HG03571 (cell line): ENCODE data around the gene CRABP1.
"Not testable (repeated sequence)": the region's sequence is repeated elsewhere in the genome, so short reads cannot be mapped to it uniquely, and the experiment has no call there.

Source experiments
- ATAC-seq: cut with Tn5 transposase; IDR thresholded peaks from one replicate; pipeline ENCODE4 v1.9.1; 2021; ENCODE audit not compliant: unreplicated experiment

CRABP1 gene

DNA sequence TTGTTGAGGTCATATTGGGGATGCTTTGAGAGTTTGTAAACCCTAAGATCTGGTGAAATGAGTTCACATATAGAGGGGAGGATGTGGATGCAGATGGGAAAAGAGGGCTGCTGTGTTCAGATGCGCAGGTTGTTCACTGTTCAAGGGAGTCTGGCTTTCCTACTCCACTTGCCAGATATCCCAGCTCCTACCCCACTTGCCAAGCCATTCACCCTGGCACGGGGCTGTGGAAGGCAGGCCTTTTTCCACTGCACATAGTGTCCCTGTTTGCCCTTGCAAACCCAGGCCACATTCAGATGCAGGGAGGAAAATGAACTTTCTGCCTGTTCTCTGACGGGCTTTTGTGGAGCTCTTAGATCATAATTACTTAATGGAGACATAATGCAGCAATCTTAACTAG lies 29.0 kb downstream of the CRABP1 start:
- no peak for ATAC-seq

DNA sequence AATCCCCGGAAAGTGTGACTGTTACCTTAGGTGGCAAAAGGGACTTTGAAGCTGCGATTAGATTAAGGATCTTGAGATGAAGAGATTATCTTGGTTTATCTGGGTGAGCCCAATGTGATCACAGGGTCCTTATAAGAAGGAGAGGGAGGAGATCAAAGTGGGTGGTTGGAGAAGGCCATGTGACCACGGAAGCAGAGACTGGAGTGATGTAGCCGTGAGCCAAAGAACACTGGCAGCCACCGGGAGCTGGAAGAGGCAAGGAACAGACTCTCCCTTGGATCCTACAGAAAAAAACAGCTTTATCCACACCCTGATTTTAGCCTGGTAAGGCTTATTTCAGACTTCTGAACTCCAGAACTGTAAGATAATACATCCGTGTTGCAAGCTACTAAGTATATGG lies 29.9 kb downstream of the CRABP1 start:
- ATAC-seq = no peak

DNA sequence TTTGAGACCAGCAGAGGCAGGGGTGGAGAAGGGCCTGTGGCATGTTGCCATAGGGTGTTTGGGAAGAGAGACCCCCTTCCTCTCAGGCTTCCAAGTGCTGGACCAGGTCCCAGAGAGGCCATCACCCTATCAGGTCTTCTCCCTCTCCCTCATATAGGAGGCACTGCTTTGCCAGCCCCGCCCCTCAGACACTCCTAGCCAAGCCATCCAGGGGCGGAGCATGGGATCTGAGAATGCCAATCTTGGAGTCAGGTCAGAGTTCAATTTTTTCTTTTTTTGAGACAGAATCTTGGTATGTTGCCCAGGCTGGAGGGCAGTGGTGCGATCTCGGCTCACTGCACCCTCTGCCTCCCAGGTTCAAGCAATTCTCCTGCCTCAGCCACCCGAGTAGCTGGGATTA lies 32.7 kb downstream of the CRABP1 start:
- ATAC-seq = no peak

DNA sequence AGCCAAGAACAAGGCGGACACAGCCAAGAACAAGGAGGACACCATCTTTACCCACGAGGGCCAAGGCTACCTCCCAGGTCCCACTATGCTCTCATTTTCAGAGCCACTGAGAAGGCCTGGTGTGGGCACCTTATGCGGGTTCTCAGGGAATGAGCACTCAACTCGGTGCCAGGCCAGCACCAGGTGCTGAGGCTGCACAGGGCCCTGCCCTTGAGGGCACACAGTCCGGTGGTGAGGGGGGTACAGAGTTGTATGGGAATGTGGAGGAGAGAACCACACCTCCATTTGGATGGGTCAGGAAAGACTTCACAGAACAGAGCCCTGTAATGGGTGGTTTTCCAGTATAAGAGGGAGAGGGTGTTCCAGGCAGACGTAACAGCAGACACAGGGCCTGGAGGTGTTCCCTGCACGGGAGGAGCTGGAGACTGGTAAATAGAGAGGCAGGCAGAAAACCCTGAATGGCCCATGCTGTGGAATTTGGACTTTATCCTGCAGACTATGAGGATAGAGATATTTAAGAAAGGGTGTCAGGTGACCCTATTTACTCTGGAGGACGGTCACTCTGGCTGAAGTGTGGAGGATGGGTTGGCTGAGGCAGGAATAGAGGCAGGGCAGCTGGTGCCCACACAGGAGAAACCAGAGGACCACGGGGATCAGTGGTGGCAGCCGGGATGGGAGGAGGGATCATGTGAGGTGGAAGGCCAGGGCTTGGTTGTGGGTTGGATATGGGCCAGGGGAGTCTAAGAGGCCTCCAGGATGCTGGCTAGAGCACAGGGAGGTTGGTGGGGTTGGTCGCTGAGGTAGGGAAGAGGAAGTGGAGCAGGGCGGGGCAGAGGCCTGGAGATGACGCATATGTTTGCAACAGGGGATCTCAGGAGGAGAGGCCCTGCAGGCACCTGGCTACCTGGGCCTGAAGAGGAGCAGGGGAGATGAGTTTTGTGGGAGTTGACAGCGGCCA lies 34.6 kb downstream of the CRABP1 start:
- no peak for ATAC-seq

DNA sequence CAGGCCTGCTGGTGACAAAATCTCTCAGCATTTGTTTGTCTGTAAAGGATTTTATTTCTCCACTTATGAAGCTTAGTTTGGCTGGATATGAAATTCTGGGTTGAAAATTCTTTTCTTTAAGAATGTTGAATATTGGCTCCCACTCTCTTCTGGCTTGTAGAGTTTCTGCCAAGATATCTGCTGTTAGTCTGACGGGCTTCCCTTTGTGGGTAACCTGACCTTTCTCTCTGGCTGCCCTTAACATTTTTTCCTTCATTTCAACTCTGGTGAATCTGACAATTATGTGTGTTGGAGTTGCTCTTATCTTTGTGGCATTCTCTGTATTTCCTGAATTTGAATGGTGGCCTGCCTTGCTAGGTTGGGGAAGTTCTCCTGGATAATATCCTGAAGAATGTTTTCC lies 40.0 kb downstream of the CRABP1 start:
- ATAC-seq = not testable (repeated sequence)

DNA sequence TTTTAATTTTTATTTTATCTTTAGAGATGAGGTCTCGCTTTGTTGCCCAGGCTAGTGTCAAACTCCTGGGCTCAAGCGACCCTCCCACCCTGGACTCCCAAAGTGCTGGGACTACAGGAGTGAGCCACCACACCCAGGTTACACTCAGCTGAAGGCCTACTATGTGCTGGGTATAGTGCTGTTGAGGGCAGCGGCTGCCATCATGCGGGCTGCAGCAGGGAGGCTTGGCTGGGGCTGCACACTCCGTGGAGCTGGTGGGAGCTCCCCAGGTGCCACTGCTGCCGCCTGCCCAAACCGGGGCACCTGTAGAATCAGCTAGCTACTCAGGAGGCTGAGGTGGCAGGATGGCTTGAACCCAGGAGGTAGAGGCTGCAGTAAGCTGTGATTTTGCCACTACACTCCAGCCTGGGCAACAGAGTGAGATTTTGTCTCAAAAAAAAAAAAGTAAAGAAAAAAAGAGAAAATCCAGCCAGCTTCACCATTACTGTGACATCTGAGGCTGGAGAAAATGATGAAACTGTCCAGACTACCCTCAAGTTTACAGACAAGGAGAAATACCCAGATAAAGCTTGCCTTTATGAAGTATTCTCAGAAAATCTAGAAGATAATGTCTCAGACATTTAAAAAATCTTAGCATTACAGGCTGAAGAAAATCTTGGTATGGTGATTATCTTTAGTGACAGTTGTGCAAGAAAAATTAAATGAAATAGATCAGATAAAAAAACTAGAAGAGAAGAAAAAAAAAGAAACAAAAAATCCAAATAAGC lies 42.1 kb downstream of the CRABP1 start:
- no peak for ATAC-seq

DNA sequence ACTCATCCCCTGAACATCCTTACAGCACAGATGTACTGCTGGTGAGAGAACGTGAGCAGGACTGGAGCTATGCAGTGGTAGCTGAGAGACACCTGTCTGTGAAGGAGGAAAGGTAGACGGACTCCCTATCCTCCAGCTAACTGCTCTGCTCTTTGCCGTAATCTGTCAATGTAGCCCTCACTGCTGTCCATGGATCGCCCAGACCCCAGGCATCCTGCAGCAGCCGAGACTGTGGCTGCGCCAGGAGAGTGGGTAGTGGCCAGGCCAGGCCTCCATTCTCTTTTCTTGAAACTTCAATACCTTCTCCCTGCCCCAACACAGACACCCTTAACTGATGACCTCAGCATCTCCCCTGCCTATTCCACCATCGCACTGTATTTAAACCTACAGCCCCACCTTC lies 44.5 kb downstream of the CRABP1 start:
- no peak for ATAC-seq

DNA sequence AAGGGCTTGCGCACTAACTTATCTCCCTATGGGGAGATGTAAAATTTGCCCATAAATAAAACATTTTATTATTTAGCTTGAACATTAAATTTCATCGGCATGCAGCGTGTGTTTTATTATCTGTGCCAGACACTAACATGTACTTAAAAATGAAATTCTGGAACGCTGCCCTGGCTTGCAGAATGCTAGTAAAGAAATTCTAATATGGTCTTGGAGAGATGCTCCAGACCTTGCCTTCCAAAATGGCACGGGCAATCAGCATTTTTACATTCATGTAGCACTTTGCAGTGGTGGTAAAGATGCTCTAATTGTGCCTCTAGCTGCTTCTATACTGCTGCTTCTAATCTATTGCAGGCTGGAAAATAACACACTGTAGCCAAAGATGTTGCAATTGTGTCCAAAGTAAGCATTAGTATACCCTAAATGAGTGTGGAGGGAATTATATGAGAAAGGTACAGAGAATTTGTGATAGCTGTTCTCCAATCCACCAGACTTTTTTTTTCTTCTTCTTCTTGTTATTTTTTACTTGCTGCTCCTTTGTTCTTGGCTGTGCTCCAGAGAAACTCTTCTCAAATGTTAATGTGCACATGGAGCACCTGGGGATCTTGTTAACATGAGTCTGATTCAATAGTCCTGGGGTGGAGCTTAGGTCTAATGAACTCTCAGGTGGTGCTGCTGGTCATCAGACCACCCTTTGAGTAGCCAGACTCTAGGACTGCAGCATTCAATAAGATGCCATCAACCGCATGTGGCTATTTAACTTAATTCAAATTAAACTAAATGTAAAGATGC lies 47.3 kb downstream of the CRABP1 start:
- ATAC-seq = no peak

DNA sequence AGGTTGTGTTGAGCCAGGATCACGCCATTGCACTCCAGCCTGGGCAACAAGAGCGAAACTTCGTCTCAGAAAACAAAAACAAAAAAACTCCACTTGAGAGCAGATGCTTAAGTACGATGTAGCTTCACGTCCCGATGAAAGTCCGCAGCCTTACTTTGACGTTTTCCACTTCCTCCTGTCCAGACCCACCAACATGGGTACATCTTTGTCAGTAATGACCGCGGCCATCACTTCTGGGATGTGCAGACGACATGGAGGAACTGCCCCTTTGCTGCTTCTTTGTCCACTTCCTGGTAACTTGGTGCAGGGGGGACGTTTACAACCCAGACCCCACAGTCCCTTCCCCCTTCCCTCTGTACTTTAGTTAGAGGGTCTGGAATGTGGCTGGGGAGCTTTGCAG lies 48.7 kb downstream of the CRABP1 start:
- no peak for ATAC-seq

DNA sequence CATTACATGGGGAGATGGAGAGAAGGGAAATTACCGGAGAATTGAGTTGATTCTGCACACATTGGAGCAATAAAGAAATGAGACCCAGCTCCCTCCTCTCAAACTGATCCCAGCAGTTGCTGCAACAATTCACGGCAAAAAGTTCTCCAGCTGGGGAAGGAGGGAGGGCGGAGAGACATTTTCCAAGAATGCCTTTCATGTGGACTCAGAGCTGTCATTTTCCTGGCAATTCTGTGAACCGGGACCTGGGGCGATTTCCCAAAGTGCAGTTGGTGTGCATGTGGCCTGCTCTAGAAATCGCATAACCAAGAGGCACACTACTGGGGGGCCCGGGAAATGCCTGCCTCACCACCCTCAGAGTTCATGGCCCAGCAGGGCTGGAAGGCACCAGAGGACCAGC lies 49.2 kb downstream of the CRABP1 start:
- ATAC-seq = no peak

DNA sequence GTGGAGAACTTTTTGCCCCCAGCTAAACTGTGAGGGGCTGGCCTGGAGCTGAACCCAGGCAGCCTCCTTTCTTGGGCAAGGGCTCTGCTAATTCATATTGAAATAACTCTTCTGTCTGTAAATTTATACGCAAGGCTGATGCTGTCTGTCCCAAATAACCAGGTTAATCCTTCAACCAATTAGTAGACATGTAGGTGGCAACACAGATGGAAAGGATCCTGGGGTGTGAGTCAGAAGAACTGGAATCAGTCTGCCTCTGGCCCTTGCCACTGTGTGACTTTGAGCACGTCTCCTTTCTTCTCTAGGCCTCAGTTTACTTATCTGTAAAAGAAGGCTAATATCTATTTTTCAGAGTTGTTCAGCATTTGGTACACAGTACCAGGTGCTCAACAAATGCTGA lies 49.6 kb downstream of the CRABP1 start:
- no peak for ATAC-seq

DNA sequence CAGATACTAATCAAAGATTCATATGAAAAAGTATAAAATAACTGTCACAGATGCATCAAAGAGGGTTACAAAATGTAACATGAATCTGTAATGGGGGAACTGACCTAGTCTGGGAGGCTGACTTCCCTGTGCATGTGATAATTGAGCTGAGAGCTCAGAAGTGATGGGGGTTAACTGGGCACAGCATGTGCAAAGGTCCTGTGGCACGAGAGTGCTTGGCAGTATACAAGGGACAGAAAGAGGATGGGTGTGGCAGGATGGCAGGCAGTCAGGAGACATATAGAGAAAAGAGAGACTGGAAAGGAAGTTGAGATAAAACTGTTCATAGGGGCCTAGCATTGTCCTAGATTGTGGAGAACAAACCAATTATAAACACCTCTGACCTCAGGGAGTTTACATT lies 50.1 kb downstream of the CRABP1 start:
- no peak for ATAC-seq

DNA sequence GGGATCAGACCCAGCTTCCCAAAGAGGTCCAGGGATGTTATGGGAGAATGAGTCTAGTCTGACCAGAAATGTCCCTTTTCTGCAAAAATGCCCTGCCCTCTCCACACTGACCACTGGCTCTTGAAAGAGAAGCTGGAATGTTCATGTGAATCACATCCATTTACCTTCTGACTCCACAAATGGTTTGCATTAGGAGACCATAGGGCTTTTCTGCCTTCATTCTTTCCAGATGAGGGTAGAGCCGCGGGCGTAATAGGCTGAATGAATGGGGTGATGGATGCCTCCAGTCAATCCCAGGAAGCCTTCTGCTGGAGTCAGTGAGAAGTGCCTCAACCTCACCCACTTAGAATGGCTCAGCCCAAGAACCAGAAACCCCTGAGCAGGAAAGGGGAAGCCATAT lies 50.7 kb downstream of the CRABP1 start:
- no peak for ATAC-seq

DNA sequence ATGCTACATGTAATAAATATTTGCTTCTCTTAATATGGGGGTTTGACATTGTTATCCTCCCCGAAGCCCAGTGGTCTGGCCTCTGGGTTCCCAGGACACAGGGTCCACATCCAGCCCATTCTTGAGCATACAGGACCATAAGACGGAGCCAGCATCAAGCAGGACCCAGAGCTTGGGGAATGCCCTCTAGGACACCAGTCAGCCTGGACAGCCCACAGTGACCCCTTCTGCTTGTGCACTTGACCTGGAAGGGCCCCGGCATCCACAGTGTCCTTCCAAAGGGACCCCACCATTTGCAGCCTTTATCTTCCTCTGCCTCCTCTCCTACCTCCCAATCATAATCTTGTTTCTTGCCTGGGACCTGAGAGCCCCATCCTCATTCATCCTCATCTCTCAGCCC lies 51.6 kb downstream of the CRABP1 start:
- ATAC-seq = no peak

DNA sequence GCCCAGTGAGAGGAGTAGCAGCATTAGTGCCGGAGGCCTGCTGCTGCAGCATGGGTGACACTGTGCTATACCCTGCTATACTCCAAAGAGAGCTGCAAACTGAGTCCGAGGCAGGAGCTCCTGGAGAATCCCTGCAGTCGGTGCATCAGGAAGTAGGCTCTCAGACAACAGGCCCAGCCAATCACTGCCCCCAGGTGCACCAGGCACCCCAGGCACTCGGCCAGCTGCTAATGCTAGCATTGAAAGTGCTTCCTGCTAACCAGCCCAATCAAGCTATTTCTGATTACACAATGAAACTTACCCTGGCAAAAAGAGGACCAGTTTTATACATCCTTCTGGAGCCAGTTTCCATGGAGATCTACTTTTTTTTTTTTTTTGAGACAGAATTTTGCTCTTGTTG lies 52.3 kb downstream of the CRABP1 start:
- ATAC-seq = no peak

DNA sequence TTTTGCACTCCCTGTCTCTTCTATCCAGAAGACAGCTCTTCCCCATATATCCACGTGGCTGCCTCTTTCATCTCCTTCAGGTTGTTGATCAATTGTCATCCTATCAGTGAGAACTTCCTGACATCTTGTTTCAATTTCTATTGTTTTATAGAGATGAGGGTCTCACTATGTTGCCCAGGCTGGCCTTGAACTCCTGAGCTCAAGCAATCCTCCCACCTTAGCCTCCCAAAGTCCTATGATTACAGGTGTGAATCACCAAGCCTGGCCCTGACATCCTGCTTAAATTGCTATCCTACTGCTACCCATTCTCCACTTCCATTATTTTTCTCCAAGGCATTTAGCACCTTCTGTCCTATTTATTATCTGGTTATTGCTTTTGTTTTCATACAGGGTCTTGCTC lies 53.0 kb downstream of the CRABP1 start:
- ATAC-seq = no peak

DNA sequence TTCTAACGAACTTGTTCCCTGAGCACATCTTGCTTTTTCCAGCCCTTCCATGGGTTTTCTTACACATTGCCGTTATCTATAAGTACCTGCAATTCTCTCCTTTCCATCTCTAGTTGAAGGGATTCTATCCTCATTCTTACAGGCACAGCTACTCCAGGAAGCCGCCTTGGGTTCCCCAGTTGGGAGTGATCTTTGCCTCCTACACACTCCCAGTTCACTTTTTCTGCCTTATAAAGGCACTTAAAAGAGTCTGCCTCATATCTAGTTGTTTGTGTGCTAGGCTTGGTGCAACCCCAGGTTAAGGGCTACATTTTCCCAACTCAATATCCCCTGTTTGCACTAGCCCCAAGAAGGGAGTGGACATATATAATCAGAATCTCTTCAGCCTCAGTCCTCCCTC lies 53.9 kb downstream of the CRABP1 start:
- no peak for ATAC-seq

DNA sequence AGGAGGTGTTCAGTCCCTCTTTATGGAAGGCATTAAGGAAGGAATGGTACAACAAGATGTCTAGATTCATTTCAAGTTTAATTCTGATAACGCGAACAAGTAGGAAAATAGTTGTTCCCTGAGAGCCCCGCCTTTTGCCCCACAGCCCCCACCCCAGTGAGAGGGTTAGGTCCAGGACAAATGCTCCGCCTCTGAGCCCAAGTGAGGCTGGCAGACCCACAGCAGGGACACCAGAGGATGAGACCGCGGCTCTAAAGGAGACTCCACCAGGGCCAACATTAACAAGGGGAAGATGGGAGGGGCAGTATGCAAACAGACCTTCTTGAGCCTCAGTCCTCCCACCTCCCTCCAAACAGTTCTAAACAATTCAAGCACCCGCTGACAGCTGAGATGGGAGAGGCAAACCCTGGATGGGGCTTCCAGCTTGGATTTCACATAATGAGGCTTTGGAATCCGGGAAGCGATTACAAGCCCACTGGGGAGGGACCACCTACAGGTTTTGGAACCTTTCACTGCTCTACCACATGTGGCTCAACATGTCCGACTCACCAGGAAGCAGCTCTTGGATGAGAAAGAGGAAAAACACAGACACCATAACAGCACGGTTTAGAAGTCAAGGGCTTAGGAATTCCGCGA lies 54.9 kb downstream of the CRABP1 start:
- ATAC-seq = no peak

DNA sequence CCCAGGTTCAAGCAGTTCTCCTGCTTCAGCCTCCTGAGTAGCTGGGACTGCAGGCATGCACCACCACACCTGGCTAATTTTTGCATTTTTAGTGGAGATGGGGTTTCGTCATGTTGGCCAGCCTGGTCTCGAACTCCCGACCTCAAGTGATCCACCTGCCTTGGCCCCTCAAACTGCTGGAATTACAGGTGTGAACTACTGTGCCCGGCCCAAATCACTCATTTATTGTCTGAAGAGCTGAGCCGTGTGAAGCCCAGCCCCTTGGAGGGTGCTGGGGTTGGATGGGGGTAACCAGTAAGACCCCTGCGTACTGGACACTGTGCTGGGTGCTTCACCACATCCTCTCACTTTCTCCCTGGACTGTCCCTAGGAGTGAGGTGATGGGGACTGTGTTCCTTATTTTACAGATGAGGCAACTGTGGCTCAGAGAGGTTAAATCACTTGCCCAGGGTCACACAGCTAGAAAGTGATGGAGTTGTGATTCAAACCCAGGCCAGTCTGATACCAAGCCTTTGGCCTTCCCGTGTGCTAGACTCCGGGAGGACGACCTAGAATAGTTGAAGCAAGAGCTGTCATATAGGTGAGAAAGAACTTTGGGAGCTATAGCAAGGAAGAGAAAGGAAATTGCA lies 56.1 kb downstream of the CRABP1 start:
- no peak for ATAC-seq

DNA sequence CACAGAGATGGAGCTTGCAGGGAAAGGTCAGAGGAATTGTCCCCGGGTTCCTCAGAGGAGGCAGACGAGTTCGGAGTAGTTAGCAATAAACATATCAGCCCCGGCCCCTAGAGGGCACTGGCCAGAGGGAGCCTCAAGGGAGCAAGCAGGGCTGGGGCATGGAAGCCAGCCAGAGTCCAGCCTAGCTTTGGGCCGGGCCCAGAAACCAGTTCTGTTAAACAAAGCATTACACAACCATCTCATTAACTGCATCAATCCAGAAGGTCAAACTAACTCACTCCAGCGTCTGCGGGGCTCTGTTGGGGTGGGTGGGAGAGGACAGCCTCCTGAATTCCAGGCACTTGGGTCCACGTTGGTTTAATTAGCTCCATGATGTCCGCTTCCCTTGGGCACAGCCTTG lies 56.8 kb downstream of the CRABP1 start:
- ATAC-seq = no peak

DNA sequence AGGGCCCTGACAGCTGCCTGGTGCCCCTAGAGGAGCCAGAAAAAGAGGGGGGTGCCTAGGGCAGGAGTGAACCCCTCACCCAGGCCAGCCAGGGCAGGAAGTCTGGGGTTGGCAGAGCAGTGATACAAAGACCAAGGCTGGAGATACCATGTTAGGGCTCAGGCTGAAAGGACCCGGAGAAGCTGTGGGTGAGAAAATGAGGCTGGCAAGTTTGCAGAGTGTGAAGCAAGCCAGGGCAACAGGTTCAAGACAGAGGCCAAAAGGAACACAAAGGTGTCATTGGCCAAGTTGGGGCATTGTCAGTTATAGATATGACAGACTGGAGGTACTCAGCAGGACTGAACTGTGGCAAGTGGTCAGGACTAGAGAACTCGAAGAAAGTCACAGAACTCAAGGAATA lies 57.2 kb downstream of the CRABP1 start:
- ATAC-seq = no peak
